ENCODE data around the gene VSTM4.

VSTM4 gene

GRCh38 chr10:49050366-49050765 is 65.0 kb downstream of the VSTM4 start:
- Histone ChIP-seq H3K4me3 (ENCODE audit: low read length) (no peak overlapping the region), H3K9ac (ENCODE audit: low read depth, low read length) (no peak overlapping the region), H3K4me1 (ENCODE audit: insufficient read depth, low read length) (peaks cover 8% of the 10 kb centered on the region), H3K9me3 (ENCODE audit: insufficient read depth, low read depth, low read length) (no peaks in the 10 kb centered on the region), H3K36me3 (ENCODE audit: insufficient read depth, low read depth, low read length) (no peaks in the 10 kb centered on the region), H3K27ac (ENCODE audit: low read length) (no peak overlapping the region), H3K27me3 (ENCODE audit: insufficient read depth, low read length) (no peaks in the 10 kb centered on the region)

DNA sequence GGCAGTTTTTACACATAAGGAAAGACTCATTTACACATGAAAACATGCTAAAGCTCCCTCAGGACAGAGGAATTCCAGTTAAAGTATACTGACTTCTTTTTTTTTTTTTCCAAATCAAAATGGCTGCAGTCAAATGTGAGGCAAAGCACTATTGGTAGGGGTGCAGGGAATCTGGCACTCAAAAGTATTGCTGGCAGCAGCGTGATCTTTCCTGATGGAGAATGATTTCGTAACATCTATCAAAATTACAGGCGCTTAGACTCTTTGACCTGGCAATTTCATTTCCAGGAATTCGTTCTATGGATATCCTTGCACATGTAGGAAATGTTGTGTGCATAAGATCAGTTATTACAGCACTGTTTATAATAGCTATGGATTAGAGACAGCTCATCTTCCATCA is 65.7 kb downstream of the VSTM4 start:
- no peak overlapping the region for H3K4me3 ChIP-seq (ENCODE audit: low read length)
- no peaks in the 10 kb centered on the region for H3K9me3 ChIP-seq (ENCODE audit: insufficient read depth, low read depth, low read length)
- peaks cover 8% of the 10 kb centered on the region for H3K4me1 ChIP-seq (ENCODE audit: insufficient read depth, low read length)
- H3K27me3 ChIP-seq (ENCODE audit: insufficient read depth, low read length) = no peaks in the 10 kb centered on the region
- no peaks in the 10 kb centered on the region for H3K36me3 ChIP-seq (ENCODE audit: insufficient read depth, low read depth, low read length)
- H3K9ac ChIP-seq (ENCODE audit: low read depth, low read length) = no peak overlapping the region
- no peak overlapping the region for H3K27ac ChIP-seq (ENCODE audit: low read length)

- Histone ChIP-seq H3K4me1 (ENCODE audit: insufficient read depth, low read length) (peaks cover 8% of the 10 kb centered on the region), H3K27me3 (ENCODE audit: insufficient read depth, low read length) (no peaks in the 10 kb centered on the region), H3K9ac (ENCODE audit: low read depth, low read length) (no peak overlapping the region), H3K9me3 (ENCODE audit: insufficient read depth, low read depth, low read length) (no peaks in the 10 kb centered on the region), H3K27ac (ENCODE audit: low read length) (no peak overlapping the region), H3K36me3 (ENCODE audit: insufficient read depth, low read depth, low read length) (no peaks in the 10 kb centered on the region), H3K4me3 (ENCODE audit: low read length) (no peak overlapping the region)
Measured at GRCh38 chr10:49047128-49047639, 68.1 kb downstream of the VSTM4 start.

GRCh38 chr10:49044293-49045193 is 70.8 kb downstream of the VSTM4 start:
- no peaks in the 10 kb centered on the region for H3K9me3 ChIP-seq (ENCODE audit: insufficient read depth, low read depth, low read length)
- H3K4me1 ChIP-seq (ENCODE audit: insufficient read depth, low read length) = peaks cover 4% of the 10 kb centered on the region
- H3K27me3 ChIP-seq (ENCODE audit: insufficient read depth, low read length) = no peaks in the 10 kb centered on the region
- H3K9ac ChIP-seq (ENCODE audit: low read depth, low read length) = no peak overlapping the region
- no peak overlapping the region for H3K4me3 ChIP-seq (ENCODE audit: low read length)
- no peak overlapping the region for H3K27ac ChIP-seq (ENCODE audit: low read length)
- H3K36me3 ChIP-seq (ENCODE audit: insufficient read depth, low read depth, low read length) = no peaks in the 10 kb centered on the region

GRCh38 chr10:49040601-49041000 is 74.7 kb downstream of the VSTM4 start:
- Histone ChIP-seq H3K9me3 (ENCODE audit: insufficient read depth, low read depth, low read length) (no peaks in the 10 kb centered on the region), H3K4me3 (ENCODE audit: low read length) (no peak overlapping the region), H3K36me3 (ENCODE audit: insufficient read depth, low read depth, low read length) (no peaks in the 10 kb centered on the region), H3K4me1 (ENCODE audit: insufficient read depth, low read length) (no peaks in the 10 kb centered on the region), H3K9ac (ENCODE audit: low read depth, low read length) (no peak overlapping the region), H3K27me3 (ENCODE audit: insufficient read depth, low read length) (no peaks in the 10 kb centered on the region), H3K27ac (ENCODE audit: low read length) (no peak overlapping the region)

DNA sequence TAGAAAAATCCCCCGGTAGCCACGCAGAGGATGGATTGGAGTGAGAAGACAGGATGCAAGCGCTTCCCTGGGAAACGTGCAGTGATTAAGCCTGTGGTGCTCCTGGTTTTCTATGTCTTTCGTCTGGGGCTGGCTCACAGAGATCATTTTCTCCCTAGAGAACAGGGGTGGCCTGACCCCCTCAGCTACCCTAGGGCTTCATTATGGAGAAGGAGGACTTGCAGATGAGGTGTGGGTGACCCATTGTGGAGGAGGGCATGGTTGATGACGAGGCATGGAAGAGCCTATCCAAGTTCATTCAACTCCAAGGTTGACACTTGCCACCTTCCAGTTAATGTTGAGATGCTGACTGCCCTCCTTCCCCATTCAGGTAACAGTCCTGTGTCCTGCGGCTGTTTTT is 75.9 kb downstream of the VSTM4 start:
- H3K27me3 ChIP-seq (ENCODE audit: insufficient read depth, low read length) = no peaks in the 10 kb centered on the region
- H3K36me3 ChIP-seq (ENCODE audit: insufficient read depth, low read depth, low read length) = no peaks in the 10 kb centered on the region
- H3K9me3 ChIP-seq (ENCODE audit: insufficient read depth, low read depth, low read length) = no peaks in the 10 kb centered on the region
- no peak overlapping the region for H3K27ac ChIP-seq (ENCODE audit: low read length)
- no peaks in the 10 kb centered on the region for H3K4me1 ChIP-seq (ENCODE audit: insufficient read depth, low read length)
- no peak overlapping the region for H3K9ac ChIP-seq (ENCODE audit: low read depth, low read length)
- no peak overlapping the region for H3K4me3 ChIP-seq (ENCODE audit: low read length)

GRCh38 chr10:49038711-49039110 is 76.6 kb downstream of the VSTM4 start:
- H3K9ac ChIP-seq (ENCODE audit: low read depth, low read length) = no peak overlapping the region
- no peaks in the 10 kb centered on the region for H3K36me3 ChIP-seq (ENCODE audit: insufficient read depth, low read depth, low read length)
- no peaks in the 10 kb centered on the region for H3K9me3 ChIP-seq (ENCODE audit: insufficient read depth, low read depth, low read length)
- H3K4me1 ChIP-seq (ENCODE audit: insufficient read depth, low read length) = no peaks in the 10 kb centered on the region
- no peak overlapping the region for H3K4me3 ChIP-seq (ENCODE audit: low read length)
- H3K27me3 ChIP-seq (ENCODE audit: insufficient read depth, low read length) = no peaks in the 10 kb centered on the region
- H3K27ac ChIP-seq (ENCODE audit: low read length) = no peak overlapping the region

- Histone ChIP-seq H3K9me3 (ENCODE audit: insufficient read depth, low read depth, low read length) (no peaks in the 10 kb centered on the region), H3K36me3 (ENCODE audit: insufficient read depth, low read depth, low read length) (no peaks in the 10 kb centered on the region), H3K4me3 (ENCODE audit: low read length) (no peak overlapping the region), H3K27ac (ENCODE audit: low read length) (no peak overlapping the region), H3K4me1 (ENCODE audit: insufficient read depth, low read length) (no peaks in the 10 kb centered on the region), H3K9ac (ENCODE audit: low read depth, low read length) (no peak overlapping the region), H3K27me3 (ENCODE audit: insufficient read depth, low read length) (no peaks in the 10 kb centered on the region)
Measured at GRCh38 chr10:49037187-49037586, 78.1 kb downstream of the VSTM4 start.

DNA sequence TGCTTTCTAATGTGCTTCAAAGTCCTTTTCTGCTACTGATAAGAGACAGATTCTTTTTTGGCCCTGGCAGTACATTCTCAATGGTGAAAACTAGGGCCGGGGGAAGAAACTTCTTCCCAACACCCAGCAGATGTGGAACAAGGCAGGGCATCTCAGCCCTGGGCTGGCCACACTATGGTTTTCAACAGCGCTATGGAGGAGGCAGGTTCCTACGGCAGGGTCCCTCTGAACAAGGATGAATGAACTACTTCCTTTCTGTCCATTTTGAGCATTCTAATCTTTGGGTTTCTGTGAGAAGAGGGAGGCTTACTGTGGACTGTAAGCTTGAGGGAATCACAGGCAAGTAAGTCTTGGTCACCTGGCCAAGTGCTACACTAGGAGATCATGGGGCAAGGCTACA is 78.7 kb downstream of the VSTM4 start:
- H3K27ac ChIP-seq (ENCODE audit: low read length) = no peak overlapping the region
- H3K9ac ChIP-seq (ENCODE audit: low read depth, low read length) = no peak overlapping the region
- H3K27me3 ChIP-seq (ENCODE audit: insufficient read depth, low read length) = no peaks in the 10 kb centered on the region
- no peaks in the 10 kb centered on the region for H3K4me1 ChIP-seq (ENCODE audit: insufficient read depth, low read length)
- no peaks in the 10 kb centered on the region for H3K36me3 ChIP-seq (ENCODE audit: insufficient read depth, low read depth, low read length)
- no peaks in the 10 kb centered on the region for H3K9me3 ChIP-seq (ENCODE audit: insufficient read depth, low read depth, low read length)
- H3K4me3 ChIP-seq (ENCODE audit: low read length) = no peak overlapping the region

GRCh38 chr10:49035920-49036319 is 79.4 kb downstream of the VSTM4 start:
- Histone ChIP-seq H3K4me3 (ENCODE audit: low read length) (no peak overlapping the region), H3K9ac (ENCODE audit: low read depth, low read length) (no peak overlapping the region), H3K36me3 (ENCODE audit: insufficient read depth, low read depth, low read length) (no peaks in the 10 kb centered on the region), H3K9me3 (ENCODE audit: insufficient read depth, low read depth, low read length) (no peaks in the 10 kb centered on the region), H3K27ac (ENCODE audit: low read length) (no peak overlapping the region), H3K4me1 (ENCODE audit: insufficient read depth, low read length) (no peaks in the 10 kb centered on the region), H3K27me3 (ENCODE audit: insufficient read depth, low read length) (no peaks in the 10 kb centered on the region)

GRCh38 chr10:49034925-49035324 is 80.4 kb downstream of the VSTM4 start:
- no peaks in the 10 kb centered on the region for H3K27me3 ChIP-seq (ENCODE audit: insufficient read depth, low read length)
- no peak overlapping the region for H3K9ac ChIP-seq (ENCODE audit: low read depth, low read length)
- no peak overlapping the region for H3K27ac ChIP-seq (ENCODE audit: low read length)
- H3K36me3 ChIP-seq (ENCODE audit: insufficient read depth, low read depth, low read length) = no peaks in the 10 kb centered on the region
- H3K4me1 ChIP-seq (ENCODE audit: insufficient read depth, low read length) = no peaks in the 10 kb centered on the region
- no peaks in the 10 kb centered on the region for H3K9me3 ChIP-seq (ENCODE audit: insufficient read depth, low read depth, low read length)
- no peak overlapping the region for H3K4me3 ChIP-seq (ENCODE audit: low read length)

GRCh38 chr10:49033939-49034338 is 81.4 kb downstream of the VSTM4 start:
- Histone ChIP-seq H3K4me1 (ENCODE audit: insufficient read depth, low read length) (no peaks in the 10 kb centered on the region), H3K9me3 (ENCODE audit: insufficient read depth, low read depth, low read length) (no peaks in the 10 kb centered on the region), H3K36me3 (ENCODE audit: insufficient read depth, low read depth, low read length) (no peaks in the 10 kb centered on the region), H3K27ac (ENCODE audit: low read length) (no peak overlapping the region), H3K4me3 (ENCODE audit: low read length) (no peak overlapping the region), H3K9ac (ENCODE audit: low read depth, low read length) (no peak overlapping the region), H3K27me3 (ENCODE audit: insufficient read depth, low read length) (no peaks in the 10 kb centered on the region)

All from iPS-20b (cell line).